Neural crest cell (in vitro differentiated cells): Measurements from ENCODE around the gene ATP13A2. TPM values are rescaled to one million over a fixed set of nuclear protein-coding genes. Genes with fewer than 3 reads are reported as not detected.

Experiments
- DNase-seq: peaks from one replicate; pipeline ENCODE4 v3.0.0; 2021; ENCODE audit warnings: low read depth, mixed read lengths, low spot score
- H3K27ac Mint-ChIP-seq: one replicate; pipeline ENCODE4 v1.8.0; 2021; ENCODE audit warnings: mild to moderate bottlenecking, mixed read lengths; ENCODE audit not compliant: unreplicated experiment
- H3K27me3 Mint-ChIP-seq: 2 replicates; pipeline ENCODE4 v1.8.0; 2021; ENCODE audit warnings: low read depth, mild to moderate bottlenecking, mixed read lengths
- H3K36me3 Mint-ChIP-seq: 2 replicates; pipeline ENCODE4 v1.8.0; 2021; ENCODE audit warnings: low read depth, mild to moderate bottlenecking, mixed read lengths
- H3K4me1 Mint-ChIP-seq: 2 replicates; pipeline ENCODE4 v1.8.0; 2021; ENCODE audit warnings: mixed read lengths
- H3K4me3 Mint-ChIP-seq: one replicate; pipeline ENCODE4 v1.8.0; 2021; ENCODE audit warnings: mild to moderate bottlenecking, mixed read lengths
- H3K9me3 Mint-ChIP-seq: 2 replicates; pipeline ENCODE4 v1.8.0; 2021; ENCODE audit warnings: mixed read lengths
- CTCF ChIP-seq: fragments of 200-600 bp; sonication (generic); conservative IDR thresholded peaks from 2 replicates; pipeline ENCODE4 v1.5.0; 2021; ENCODE audit warnings: antibody characterized with exemption, mild to moderate bottlenecking
- total RNA-seq: library from RNA; stranded (reverse); gene quantifications from 2 replicates; pipeline ENCODE4 v1.2.1, GENCODE V29; 2021

ATP13A2 gene
- total RNA-seq, 1 donor from 2014 or later, result 53.9 TPM

- TF ChIP-seq CTCF, result no peak
- Mint-ChIP-seq H3K4me1 (no peaks in the 10 kb centered on the region), H3K36me3 (peaks cover 5% of the 10 kb centered on the region), H3K27ac (no peak overlapping the region), H3K9me3 (no peaks in the 10 kb centered on the region), H3K4me3 (no peak overlapping the region), H3K27me3 (no peaks in the 10 kb centered on the region)
- no peak for DNase-seq
Observed at GRCh38 chr1:17030206-17030605, 18.5 kb upstream of the ATP13A2 start.

GRCh38 chr1:17028662-17029188 is 17.0 kb upstream of the ATP13A2 start:
- Mint-ChIP-seq H3K27ac (no peak overlapping the region), H3K36me3 (peaks cover 5% of the 10 kb centered on the region)

GRCh38 chr1:17027900-17028299 is 16.2 kb upstream of the ATP13A2 start:
- Mint-ChIP-seq H3K4me1 (no peaks in the 10 kb centered on the region), H3K27me3 (no peaks in the 10 kb centered on the region), H3K4me3 (no peak overlapping the region), H3K36me3 (peaks cover 5% of the 10 kb centered on the region), H3K9me3 (no peaks in the 10 kb centered on the region), H3K27ac (no peak overlapping the region)
- DNase-seq, result no peak
- no peak for TF ChIP-seq CTCF

More at GRCh38 chr1:17028662-17029188, 17.0 kb upstream of the ATP13A2 start:
- no peak for DNase-seq
- Mint-ChIP-seq H3K27me3 (no peaks in the 10 kb centered on the region), H3K4me3 (no peak overlapping the region), H3K4me1 (no peaks in the 10 kb centered on the region), H3K9me3 (no peaks in the 10 kb centered on the region)
- TF ChIP-seq CTCF, result no peak

GRCh38 chr1:17027403-17027802 is 15.7 kb upstream of the ATP13A2 start:
- Mint-ChIP-seq H3K4me3 (no peak overlapping the region), H3K36me3 (peaks cover 5% of the 10 kb centered on the region), H3K27ac (no peak overlapping the region), H3K9me3 (no peaks in the 10 kb centered on the region), H3K4me1 (no peaks in the 10 kb centered on the region), H3K27me3 (no peaks in the 10 kb centered on the region)
- no peak for DNase-seq
- TF ChIP-seq CTCF, result no peak

- TF ChIP-seq CTCF, result no peak
- Mint-ChIP-seq H3K4me1 (no peaks in the 10 kb centered on the region), H3K27ac (no peak overlapping the region), H3K4me3 (no peak overlapping the region), H3K36me3 (peaks cover 7% of the 10 kb centered on the region), H3K27me3 (no peaks in the 10 kb centered on the region), H3K9me3 (no peaks in the 10 kb centered on the region)
- no peak for DNase-seq
Observed at GRCh38 chr1:17024721-17025120, 13.0 kb upstream of the ATP13A2 start.
